ENCODE results near the gene PRDM16.

GRCh38 chr1:3055051-3055450 is 14.0 kb upstream of the PRDM16 start:
- TF ChIP-seq SP2 (tag by site-specific recombination; IDR thresholded peaks at IDR 0.05) (no peak), ZNF747 (tag by site-specific recombination; IDR thresholded peaks at IDR 0.05) (no peak), ZNF335 (tag by site-specific recombination; conservative IDR thresholded peaks at IDR 0.05) (no peak), YY1 (tag by site-specific recombination; IDR thresholded peaks at IDR 0.05) (no peak), ZNF221 (tag by site-specific recombination; IDR thresholded peaks at IDR 0.05; ENCODE audit: borderline replicate concordance) (no peak), ZNF324 (tag by site-specific recombination; IDR thresholded peaks at IDR 0.05) (no peak), GLI2 (tag by site-specific recombination; IDR thresholded peaks at IDR 0.05; ENCODE audit: borderline replicate concordance, low read depth) (no peak), TRIM28 (IDR thresholded peaks at IDR 0.05; ENCODE audit: borderline replicate concordance, low read length) (no peak), ZNF398 (tag by site-specific recombination; IDR thresholded peaks at IDR 0.05) (no peak)
